ENCODE results near the gene PRKAR1B.

- TF ChIP-seq CTCF (conservative IDR thresholded peaks at IDR 0.05) (no peak), EZH2 (IDR thresholded peaks at IDR 0.05; ENCODE audit: low read depth) (no peak)
These were observed 148.7 kb downstream of the PRKAR1B start for GRCh38 chr7:578386-578785.

All from PC-9 (cell line).